Stimulated activated memory B cell treated with anti-CD40 and anti-IgM and Interleukin-4, amounts not matched to agents 10 μg/mL and 1 μg/mL and 100 μg/mL, for 72 hours (primary cell): Measurements from ENCODE around the gene EFL1.

ENCODE experiments used
- ATAC-seq: fragments of 150-1000 bp; cut with Tn5 transposase; 2 replicates; pipeline ENCODE4 v1.10.0; 2021
- H3K27ac Mint-ChIP-seq: one replicate; pipeline ENCODE4 v1.8.0; 2022; ENCODE audit warnings: mild to moderate bottlenecking, mixed read lengths
- H3K27me3 Mint-ChIP-seq: one replicate; pipeline ENCODE4 v1.8.0; 2022; ENCODE audit warnings: mixed read lengths
- H3K36me3 Mint-ChIP-seq: one replicate; pipeline ENCODE4 v1.8.0; 2022; ENCODE audit warnings: mixed read lengths
- H3K4me1 Mint-ChIP-seq: one replicate; pipeline ENCODE4 v1.8.0; 2022; ENCODE audit warnings: mixed read lengths
- H3K4me3 Mint-ChIP-seq: one replicate; pipeline ENCODE4 v1.8.0; 2022; ENCODE audit warnings: mild to moderate bottlenecking, moderate library complexity, mixed read lengths
- H3K9me3 Mint-ChIP-seq: one replicate; pipeline ENCODE4 v1.8.0; 2022; ENCODE audit warnings: mixed read lengths

The EFL1 gene

DNA sequence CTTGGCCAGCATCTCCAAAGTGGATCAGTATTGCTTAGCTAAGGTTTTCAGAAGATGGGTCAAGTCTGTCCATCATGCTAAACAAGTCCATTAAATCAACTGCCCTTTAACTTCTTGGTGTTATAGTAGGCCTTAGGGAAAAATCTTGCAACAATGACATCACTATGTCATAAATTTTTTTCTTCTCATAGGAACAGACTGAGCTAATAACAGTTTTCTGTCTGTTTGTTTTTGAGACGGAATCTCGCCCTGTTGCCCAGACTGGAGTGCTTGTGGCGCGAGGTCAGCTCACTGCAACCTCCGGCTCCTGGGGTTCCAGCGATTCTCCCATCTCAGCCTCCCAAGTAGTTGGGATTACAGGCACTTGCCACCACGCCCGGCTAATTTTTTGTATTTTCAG, 94.2 kb downstream of the EFL1 start:
- H3K27ac Mint-ChIP-seq = no peak overlapping the region
- no peak overlapping the region for H3K4me3 Mint-ChIP-seq
- H3K4me1 Mint-ChIP-seq = peaks cover 8% of the 10 kb centered on the region
- no peak for ATAC-seq
- no peaks in the 10 kb centered on the region for H3K9me3 Mint-ChIP-seq
- H3K27me3 Mint-ChIP-seq = no peaks in the 10 kb centered on the region
- peaks cover 22% of the 10 kb centered on the region for H3K36me3 Mint-ChIP-seq

DNA sequence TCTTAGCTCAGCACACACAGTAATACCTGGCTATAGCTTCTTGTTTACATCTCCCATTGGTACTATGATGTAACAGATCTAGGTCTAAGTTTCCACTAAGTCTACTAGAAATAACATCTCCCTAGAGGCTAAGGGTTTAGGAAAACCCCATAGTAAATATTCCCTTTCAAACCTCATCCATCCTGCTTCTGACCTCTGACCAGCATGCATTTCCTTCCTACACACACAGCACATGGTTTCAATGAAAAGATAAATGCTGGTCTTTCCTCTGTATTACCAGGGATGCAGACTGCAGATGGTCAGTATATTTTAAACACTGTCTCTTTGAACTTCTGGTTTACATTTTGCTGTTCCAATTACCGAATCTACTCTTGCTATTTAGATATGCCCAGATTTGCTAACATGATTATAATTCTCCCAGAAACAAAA, 96.6 kb downstream of the EFL1 start:
- Mint-ChIP-seq H3K27ac (no peak overlapping the region), H3K27me3 (no peaks in the 10 kb centered on the region), H3K9me3 (no peaks in the 10 kb centered on the region), H3K4me1 (peaks cover 8% of the 10 kb centered on the region), H3K36me3 (peaks cover 34% of the 10 kb centered on the region), H3K4me3 (no peak overlapping the region)
- peak; percentile 54 for ATAC-seq

DNA sequence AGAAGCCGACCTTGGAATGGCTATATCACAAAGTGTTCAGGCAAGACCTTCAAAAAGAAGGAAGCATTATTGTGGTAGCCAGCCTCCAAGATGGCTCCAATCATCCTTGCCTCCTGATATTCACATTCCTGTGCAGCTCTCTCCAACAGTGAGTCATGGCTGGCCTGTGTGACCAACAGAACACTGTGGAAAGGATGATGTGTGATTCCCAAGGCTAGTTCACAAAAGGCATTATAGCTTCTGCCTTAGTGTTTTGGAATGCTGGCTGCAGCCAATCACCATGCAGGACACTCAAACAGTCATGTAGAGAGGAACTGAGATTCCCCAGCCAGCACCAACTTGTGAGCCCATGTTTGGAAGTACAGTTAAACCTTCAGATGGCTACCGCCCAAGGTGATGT, 102.6 kb downstream of the EFL1 start:
- H3K36me3 Mint-ChIP-seq = peaks cover 48% of the 10 kb centered on the region
- no peak overlapping the region for H3K27ac Mint-ChIP-seq
- H3K27me3 Mint-ChIP-seq = no peaks in the 10 kb centered on the region
- H3K4me1 Mint-ChIP-seq = no peaks in the 10 kb centered on the region
- no peak for ATAC-seq
- H3K4me3 Mint-ChIP-seq = no peak overlapping the region
- H3K9me3 Mint-ChIP-seq = no peaks in the 10 kb centered on the region

DNA sequence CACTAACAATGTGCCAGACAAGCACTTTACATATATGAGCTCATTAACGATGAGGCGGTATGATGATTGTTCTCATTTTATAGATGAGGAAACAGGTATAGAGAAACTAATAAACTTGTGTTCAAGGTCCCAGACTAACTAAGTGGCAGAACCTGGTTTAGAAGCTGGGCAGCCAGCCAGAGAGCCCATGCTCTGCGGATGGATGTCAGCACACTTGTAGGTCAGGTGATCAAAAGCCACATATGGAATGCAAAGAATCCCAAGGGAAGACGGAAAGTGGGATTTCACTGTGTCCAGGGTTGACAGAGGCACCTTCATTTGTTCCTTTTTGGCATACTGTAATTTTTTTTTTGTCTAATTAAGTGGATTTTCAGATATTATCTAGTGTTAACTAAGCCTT, 103.7 kb downstream of the EFL1 start:
- Mint-ChIP-seq H3K4me1 (no peaks in the 10 kb centered on the region), H3K9me3 (no peaks in the 10 kb centered on the region)

DNA sequence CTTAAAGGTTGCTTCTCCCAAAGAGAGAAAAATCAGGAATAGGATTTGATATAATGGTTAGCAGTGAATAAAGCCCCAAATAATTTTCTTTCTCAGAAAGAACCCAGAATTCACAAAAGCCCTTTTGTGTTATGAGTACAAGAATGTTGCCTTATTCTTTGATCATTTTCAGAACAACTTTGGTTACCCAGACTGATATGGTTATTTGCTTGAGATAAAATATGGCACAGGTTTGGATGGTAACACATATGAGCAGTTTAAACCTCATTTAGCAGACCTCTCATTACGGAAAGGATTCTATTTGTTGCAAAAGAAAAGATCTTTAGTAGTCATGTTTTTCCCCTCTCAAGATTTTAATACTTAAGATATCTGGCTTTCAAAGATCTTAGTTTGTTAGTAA, 111.9 kb downstream of the EFL1 start:
- H3K4me1 Mint-ChIP-seq = no peaks in the 10 kb centered on the region
- H3K9me3 Mint-ChIP-seq = no peaks in the 10 kb centered on the region
- no peaks in the 10 kb centered on the region for H3K27me3 Mint-ChIP-seq
- no peak for ATAC-seq
- H3K27ac Mint-ChIP-seq = no peak overlapping the region
- no peak overlapping the region for H3K4me3 Mint-ChIP-seq
- peaks cover 31% of the 10 kb centered on the region for H3K36me3 Mint-ChIP-seq

More for the DNA sequence above, 103.7 kb downstream of the EFL1 start:
- Mint-ChIP-seq H3K36me3 (peaks cover 48% of the 10 kb centered on the region), H3K4me3 (no peak overlapping the region), H3K27me3 (no peaks in the 10 kb centered on the region), H3K27ac (no peak overlapping the region)
- no peak for ATAC-seq

DNA sequence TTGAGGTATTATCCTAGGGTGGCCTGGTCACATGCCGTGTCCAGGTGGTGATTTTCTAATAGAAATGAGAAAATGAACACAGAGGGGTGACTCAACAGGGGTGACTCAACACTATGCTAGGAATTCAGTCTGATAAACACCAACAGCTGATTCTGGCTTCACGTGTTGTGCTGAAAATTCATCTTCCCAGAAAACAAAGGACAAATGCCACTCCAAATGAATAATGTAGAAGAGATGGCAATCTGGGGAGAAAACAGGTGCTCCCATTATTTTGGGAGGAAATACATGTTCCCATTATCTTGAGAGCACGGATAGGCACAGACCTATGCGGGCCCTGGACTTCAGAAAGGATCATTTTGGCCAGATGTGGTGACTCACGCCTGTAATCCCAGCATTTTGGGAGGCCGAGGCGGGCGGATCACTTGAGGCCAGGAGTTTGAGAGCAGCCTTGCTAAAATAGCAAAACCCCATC, 115.5 kb downstream of the EFL1 start:
- H3K27me3 Mint-ChIP-seq = no peaks in the 10 kb centered on the region
- no peaks in the 10 kb centered on the region for H3K9me3 Mint-ChIP-seq
- H3K4me3 Mint-ChIP-seq = no peak overlapping the region
- H3K36me3 Mint-ChIP-seq = peaks cover 24% of the 10 kb centered on the region
- no peak for ATAC-seq
- no peak overlapping the region for H3K27ac Mint-ChIP-seq
- H3K4me1 Mint-ChIP-seq = no peaks in the 10 kb centered on the region

DNA sequence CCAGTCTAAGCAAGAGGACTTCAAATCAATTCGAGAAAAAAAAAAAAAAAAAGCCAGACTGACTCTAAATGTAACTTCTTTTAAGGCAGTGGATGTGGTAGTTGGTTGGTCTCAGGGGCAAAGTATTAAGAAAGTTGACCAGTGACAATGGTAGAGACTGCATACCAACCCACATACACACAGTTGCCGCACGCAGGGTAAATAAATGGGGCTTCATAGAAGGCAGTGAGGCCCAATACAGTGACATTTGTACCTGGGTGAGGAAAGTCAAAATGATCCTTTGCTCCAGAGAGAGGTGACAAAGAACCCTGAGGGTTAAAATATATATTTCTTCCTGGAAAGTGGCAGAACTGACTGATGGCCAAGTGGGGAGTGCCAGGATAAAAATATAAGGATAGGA, 116.0 kb downstream of the EFL1 start:
- no peak overlapping the region for H3K4me3 Mint-ChIP-seq

DNA sequence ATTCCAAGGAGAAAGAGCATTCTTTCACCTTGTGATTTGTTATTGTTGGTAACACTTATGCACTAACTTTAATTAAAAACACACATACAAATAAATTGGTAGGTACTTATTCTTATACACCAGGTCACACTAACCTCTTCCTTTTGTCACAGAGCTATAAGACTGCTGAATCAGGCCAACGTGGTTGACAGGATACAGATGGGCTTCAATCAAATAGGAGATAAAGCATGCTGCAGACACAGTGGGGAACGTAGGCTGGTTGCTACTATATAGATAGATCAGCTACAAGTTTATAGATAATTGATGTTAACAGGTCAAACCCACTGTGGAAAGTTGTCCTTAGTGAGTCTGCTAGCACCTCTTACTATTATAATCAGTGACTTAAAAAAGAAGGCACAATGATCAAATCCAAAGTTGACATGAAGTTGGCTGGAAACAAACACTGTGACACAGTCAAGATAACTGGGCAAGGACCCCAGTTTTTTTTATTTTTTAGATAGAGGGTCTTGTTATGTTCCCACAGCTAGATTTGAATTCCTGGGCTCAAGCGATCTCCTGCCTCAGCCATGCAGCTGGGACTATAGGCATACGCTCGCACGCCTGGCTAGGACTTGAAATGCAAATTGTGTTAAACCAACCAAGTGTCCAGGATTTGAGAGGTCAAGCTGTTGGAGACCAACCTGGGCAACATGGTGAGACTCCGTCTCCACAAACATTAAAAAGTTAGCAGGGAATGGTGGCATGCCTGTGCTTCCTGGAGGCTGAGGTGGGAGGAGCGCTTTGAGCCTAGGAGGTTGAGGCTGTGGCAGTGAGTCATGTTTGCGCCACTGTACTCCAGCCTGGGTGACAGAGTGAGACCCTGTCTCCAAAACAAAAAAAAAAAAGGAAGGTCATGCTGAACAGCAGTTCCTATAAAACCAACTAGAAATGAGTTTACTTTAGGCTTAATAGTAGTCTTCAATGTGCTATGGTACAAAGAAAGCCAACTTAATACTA, 118.8 kb downstream of the EFL1 start:
- no peak overlapping the region for H3K4me3 Mint-ChIP-seq
- no peaks in the 10 kb centered on the region for H3K4me1 Mint-ChIP-seq
- no peaks in the 10 kb centered on the region for H3K9me3 Mint-ChIP-seq
- ATAC-seq = no peak
- no peaks in the 10 kb centered on the region for H3K27me3 Mint-ChIP-seq
- H3K27ac Mint-ChIP-seq = no peak overlapping the region
- peaks cover 19% of the 10 kb centered on the region for H3K36me3 Mint-ChIP-seq

More for the DNA sequence above, 116.0 kb downstream of the EFL1 start:
- ATAC-seq = no peak
- peaks cover 22% of the 10 kb centered on the region for H3K36me3 Mint-ChIP-seq
- H3K27ac Mint-ChIP-seq = no peak overlapping the region
- H3K27me3 Mint-ChIP-seq = no peaks in the 10 kb centered on the region
- H3K4me1 Mint-ChIP-seq = no peaks in the 10 kb centered on the region
- no peaks in the 10 kb centered on the region for H3K9me3 Mint-ChIP-seq

DNA sequence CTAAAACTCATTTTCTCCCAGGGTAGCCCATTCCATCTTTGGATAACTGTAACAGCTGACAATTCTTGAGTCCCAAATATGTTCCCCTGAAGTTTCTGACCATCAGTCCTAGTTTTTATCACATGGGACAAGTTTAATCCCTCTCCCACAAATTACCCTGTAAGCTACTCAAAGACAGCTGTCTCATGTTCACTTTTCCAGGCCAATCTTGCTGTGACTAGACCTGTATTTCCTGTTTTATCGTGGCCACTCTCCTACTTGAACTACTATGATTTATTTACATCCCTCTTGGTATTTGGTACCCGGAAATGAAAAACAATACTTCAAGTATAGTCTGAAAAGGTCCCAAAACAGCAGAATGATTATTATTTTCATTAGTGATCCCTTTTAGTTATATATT, 121.6 kb downstream of the EFL1 start:
- Mint-ChIP-seq H3K27ac (no peak overlapping the region), H3K36me3 (peaks cover 21% of the 10 kb centered on the region), H3K9me3 (no peaks in the 10 kb centered on the region), H3K27me3 (no peaks in the 10 kb centered on the region), H3K4me3 (no peak overlapping the region), H3K4me1 (no peaks in the 10 kb centered on the region)
- ATAC-seq = no peak

DNA sequence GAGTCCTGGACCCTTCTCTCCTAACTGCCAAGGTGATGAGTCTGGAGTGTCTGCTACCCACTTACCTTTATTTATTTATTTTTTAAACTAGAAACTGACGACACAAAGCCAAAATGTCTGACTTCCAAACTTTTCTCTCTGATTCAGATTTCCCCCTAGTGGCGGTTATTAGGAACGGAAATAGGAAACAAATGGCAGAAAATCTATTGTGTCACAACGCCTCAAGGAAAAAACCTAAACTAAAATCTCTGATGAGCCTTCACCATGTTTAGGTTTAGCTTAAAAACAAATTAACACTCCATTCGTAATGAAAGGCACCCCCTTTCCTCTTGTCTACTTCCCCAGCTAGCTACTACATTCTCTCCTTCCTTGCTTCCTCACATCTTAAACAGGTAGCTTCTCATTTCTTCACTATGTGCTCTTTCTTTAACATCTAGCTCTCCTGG, 122.7 kb downstream of the EFL1 start:
- no peaks in the 10 kb centered on the region for H3K9me3 Mint-ChIP-seq
- H3K4me1 Mint-ChIP-seq = no peaks in the 10 kb centered on the region
- no peaks in the 10 kb centered on the region for H3K27me3 Mint-ChIP-seq
- H3K4me3 Mint-ChIP-seq = no peak overlapping the region
- H3K36me3 Mint-ChIP-seq = peaks cover 27% of the 10 kb centered on the region
- ATAC-seq = no peak
- no peak overlapping the region for H3K27ac Mint-ChIP-seq

DNA sequence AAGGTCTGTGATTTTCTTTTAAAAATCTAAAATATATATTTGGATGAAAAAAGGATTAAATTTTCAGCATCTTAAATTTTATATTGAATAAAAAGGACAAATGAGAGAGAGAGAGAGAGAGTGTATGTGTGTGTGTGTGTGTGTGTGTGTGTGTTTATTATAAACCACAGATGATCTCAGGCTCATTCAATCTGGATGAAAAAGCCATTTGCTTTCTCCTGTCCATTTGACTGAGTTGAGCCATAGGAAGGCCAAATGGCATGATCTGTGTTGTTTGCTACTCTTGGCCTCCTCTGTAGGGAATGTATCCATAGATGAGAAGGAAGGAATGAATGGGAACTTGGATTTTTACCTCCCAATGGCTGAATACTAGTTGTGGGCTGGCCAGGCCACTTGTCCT, 124.2 kb downstream of the EFL1 start:
- no peaks in the 10 kb centered on the region for H3K9me3 Mint-ChIP-seq
- H3K27me3 Mint-ChIP-seq = no peaks in the 10 kb centered on the region
- peaks cover 35% of the 10 kb centered on the region for H3K36me3 Mint-ChIP-seq
- H3K4me1 Mint-ChIP-seq = no peaks in the 10 kb centered on the region
- ATAC-seq = no peak
- H3K4me3 Mint-ChIP-seq = no peak overlapping the region
- no peak overlapping the region for H3K27ac Mint-ChIP-seq

DNA sequence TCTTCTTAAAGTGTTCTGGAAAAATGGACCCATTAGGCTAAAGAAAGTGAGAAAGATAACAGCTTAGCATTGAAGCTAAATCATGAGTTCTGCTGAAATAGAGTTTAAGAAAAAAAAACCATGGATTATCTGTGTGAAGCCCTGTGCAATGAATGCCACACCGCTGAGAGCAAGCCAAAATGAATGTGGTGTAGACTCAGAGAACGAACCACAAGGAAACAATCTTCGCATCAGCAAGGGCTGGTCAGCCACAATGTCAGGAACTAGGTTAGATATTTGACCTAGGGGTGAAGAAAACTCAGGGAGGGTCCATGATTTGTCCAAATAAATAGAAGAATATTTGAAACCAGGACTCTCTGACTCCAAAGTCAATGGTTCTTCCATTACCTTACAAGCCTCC, 125.3 kb downstream of the EFL1 start:
- no peaks in the 10 kb centered on the region for H3K27me3 Mint-ChIP-seq
- no peak overlapping the region for H3K4me3 Mint-ChIP-seq
- no peaks in the 10 kb centered on the region for H3K9me3 Mint-ChIP-seq
- H3K4me1 Mint-ChIP-seq = no peaks in the 10 kb centered on the region
- peaks cover 43% of the 10 kb centered on the region for H3K36me3 Mint-ChIP-seq
- H3K27ac Mint-ChIP-seq = no peak overlapping the region
- no peak for ATAC-seq

DNA sequence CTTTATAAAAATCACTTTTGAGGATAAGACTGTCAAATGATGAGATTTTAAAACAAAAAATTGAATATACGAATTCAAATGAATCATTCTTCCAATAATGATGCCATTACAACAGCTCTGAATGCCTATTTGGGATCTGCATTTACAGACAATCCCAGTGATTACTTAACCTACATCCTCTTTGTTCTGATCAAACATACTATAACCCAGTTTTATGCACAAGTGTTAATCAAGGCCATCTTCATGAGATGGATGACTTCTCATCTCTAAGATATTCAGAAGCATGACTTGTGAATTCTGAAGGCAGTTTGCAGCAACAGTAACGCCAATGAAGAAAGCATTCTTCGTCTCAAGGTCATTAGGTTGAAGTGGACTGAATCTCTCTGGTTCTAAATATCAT, 126.4 kb downstream of the EFL1 start:
- no peak for ATAC-seq
- Mint-ChIP-seq H3K27ac (no peak overlapping the region), H3K9me3 (no peaks in the 10 kb centered on the region), H3K27me3 (no peaks in the 10 kb centered on the region), H3K4me3 (no peak overlapping the region), H3K4me1 (no peaks in the 10 kb centered on the region), H3K36me3 (peaks cover 46% of the 10 kb centered on the region)

DNA sequence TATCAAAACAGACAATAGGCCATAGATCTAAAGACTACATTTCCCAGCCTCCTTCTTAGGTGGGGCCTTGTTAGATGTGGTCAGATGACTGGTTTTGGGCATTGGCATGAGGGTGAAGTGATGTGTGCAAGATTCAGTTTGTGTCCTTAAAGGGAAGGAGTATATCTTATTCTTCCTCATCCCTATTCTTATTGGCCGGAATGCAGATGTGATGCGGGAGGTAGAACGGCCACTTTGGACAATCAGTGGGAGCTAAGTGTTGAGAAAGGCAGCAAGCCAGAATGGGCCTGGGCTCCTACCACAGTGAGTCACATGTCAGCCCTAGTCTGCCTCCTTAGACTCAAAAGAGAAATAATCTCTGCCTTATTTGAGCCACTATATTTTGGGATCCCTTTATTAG, 126.9 kb downstream of the EFL1 start:
- ATAC-seq = no peak
- H3K27ac Mint-ChIP-seq = no peak overlapping the region
- H3K4me3 Mint-ChIP-seq = no peak overlapping the region
- no peaks in the 10 kb centered on the region for H3K9me3 Mint-ChIP-seq
- no peaks in the 10 kb centered on the region for H3K27me3 Mint-ChIP-seq
- H3K4me1 Mint-ChIP-seq = no peaks in the 10 kb centered on the region
- H3K36me3 Mint-ChIP-seq = peaks cover 48% of the 10 kb centered on the region

DNA sequence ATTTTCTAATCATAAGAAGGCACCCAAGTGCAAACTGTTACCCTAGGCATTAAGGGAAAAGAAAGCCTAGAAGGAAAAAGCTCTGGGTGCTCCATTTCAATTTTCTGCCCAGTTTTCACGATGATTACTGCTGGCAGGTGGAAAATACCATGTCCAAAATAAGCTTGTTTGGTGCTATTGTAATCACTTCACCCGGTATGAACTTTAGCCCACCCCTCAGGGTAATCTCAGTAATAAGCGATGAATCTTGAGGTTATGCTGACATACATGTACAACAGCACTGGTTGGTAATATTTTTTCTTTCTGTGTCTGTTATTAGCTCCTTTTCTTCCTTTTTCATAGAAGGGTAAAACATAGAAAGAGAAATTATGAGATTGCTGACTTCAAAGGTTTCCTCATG, 128.1 kb downstream of the EFL1 start:
- Mint-ChIP-seq H3K27ac (no peak overlapping the region), H3K4me3 (no peak overlapping the region), H3K36me3 (peaks cover 59% of the 10 kb centered on the region), H3K9me3 (no peaks in the 10 kb centered on the region), H3K27me3 (no peaks in the 10 kb centered on the region), H3K4me1 (no peaks in the 10 kb centered on the region)
- no peak for ATAC-seq

DNA sequence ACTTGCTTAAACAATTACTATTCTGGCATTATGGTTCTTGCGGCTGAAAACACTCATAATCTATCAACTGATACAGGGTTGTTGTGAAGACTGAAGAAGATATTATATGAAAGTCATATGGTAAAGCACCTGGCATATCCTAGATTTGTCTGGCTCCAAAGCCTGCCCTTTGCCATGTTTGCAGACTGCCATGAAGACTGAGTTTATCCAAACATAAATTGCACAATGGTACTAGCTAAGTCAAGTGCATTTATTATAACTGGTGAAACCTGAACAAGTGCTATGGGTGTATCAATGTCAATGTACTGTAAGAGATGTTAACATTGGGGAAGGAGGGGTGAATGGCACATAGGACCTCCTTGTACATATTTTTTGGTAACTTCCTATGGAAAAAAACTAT, 129.3 kb downstream of the EFL1 start:
- Mint-ChIP-seq H3K36me3 (peaks cover 52% of the 10 kb centered on the region), H3K9me3 (no peaks in the 10 kb centered on the region), H3K4me1 (no peaks in the 10 kb centered on the region), H3K4me3 (no peak overlapping the region), H3K27ac (no peak overlapping the region), H3K27me3 (no peaks in the 10 kb centered on the region)
- ATAC-seq = no peak
